Naive thymus-derived CD4-positive, alpha-beta T cell (primary cell): ENCODE measurements around the gene CANT1. TPM values are rescaled to one million over a fixed set of nuclear protein-coding genes. Genes with fewer than 3 reads are reported as not detected.
"Not testable (repeated sequence)": the region's sequence is repeated elsewhere in the genome, so short reads cannot be mapped to it uniquely, and the experiment has no call there.

Experiments used
- ATAC-seq: fragments of 150-1000 bp; cut with Tn5 transposase; 2 replicates; pipeline ENCODE4 v1.10.0; 2021; ENCODE audit warnings: mild to moderate bottlenecking, moderate library complexity
- CTCF ChIA-PET: fragments of 350-600 bp; sonication (Branson Sonifier 250); formaldehyde crosslinking; loops from one replicate; lab custom pipeline; 2021; ENCODE audit warnings: antibody characterized with exemption; lab: Charles Lee
- POLR2A ChIA-PET: fragments of 350-600 bp; sonication (Branson Sonifier 250); formaldehyde crosslinking; loops from one replicate; lab custom pipeline; 2021; ENCODE audit warnings: antibody characterized with exemption, inconsistent platforms; lab: Charles Lee
- DNase-seq, 9 donors: peaks; one replicate each; pipeline versions ENCODE4 v3.0.0 to v3.0.0-alpha.2; 2020 to 2022; ENCODE audit warnings: mixed read lengths in 1 of 9
- H3K27ac ChIP-seq: one replicate; pipeline ENCODE4 v1.7.0; 2013; ENCODE audit warnings: mild to moderate bottlenecking, low read depth, low read length, moderate library complexity
- H3K27me3 ChIP-seq, 2 donors: one replicate each; pipeline ENCODE4 v1.7.0; 2013; ENCODE audit warnings: low read length in 2 of 2, mild to moderate bottlenecking in 2 of 2, moderate library complexity in 2 of 2; ENCODE audit not compliant: control insufficient read depth in 2 of 2, insufficient read depth in 2 of 2
- H3K36me3 ChIP-seq, 3 experiments: 1 replicate in 2 of 3; 2 replicates in 1 of 3; pipeline ENCODE4 v1.7.0; 2013; ENCODE audit warnings: low read length in 3 of 3, mild to moderate bottlenecking in 3 of 3, moderate library complexity in 1 of 3; ENCODE audit not compliant: insufficient read depth in 3 of 3, control insufficient read depth in 2 of 3
- H3K4me1 ChIP-seq, 2 donors: one replicate each; pipeline ENCODE4 v1.7.0; 2013; ENCODE audit warnings: low read length in 2 of 2, mild to moderate bottlenecking in 2 of 2, moderate library complexity in 1 of 2; ENCODE audit not compliant: control insufficient read depth in 2 of 2, insufficient read depth in 2 of 2
- H3K4me3 ChIP-seq: 2 replicates; pipeline ENCODE4 v1.7.0; 2013; ENCODE audit warnings: mild to moderate bottlenecking, low read length
- H3K9me3 ChIP-seq, 3 experiments: 1 replicate in 2 of 3; 2 replicates in 1 of 3; pipeline ENCODE4 v1.7.0; 2013; ENCODE audit warnings: low read length in 3 of 3; ENCODE audit not compliant: control insufficient read depth in 2 of 3
- H3K27ac Mint-ChIP-seq, 9 donors: one replicate each; pipeline ENCODE4 v1.8.0; 2020 to 2022; ENCODE audit warnings: mixed read lengths in 9 of 9, mild to moderate bottlenecking in 8 of 9, moderate library complexity in 5 of 9, inconsistent platforms in 2 of 9
- H3K27me3 Mint-ChIP-seq, 5 donors: one replicate each; pipeline ENCODE4 v1.8.0; 2021 to 2022; ENCODE audit warnings: mixed read lengths in 5 of 5, mild to moderate bottlenecking in 1 of 5
- H3K36me3 Mint-ChIP-seq, 5 donors: one replicate each; pipeline ENCODE4 v1.8.0; 2020 to 2022; ENCODE audit warnings: mixed read lengths in 5 of 5, mild to moderate bottlenecking in 3 of 5, inconsistent platforms in 1 of 5
- H3K4me1 Mint-ChIP-seq, 7 donors: one replicate each; pipeline ENCODE4 v1.8.0; 2020 to 2022; ENCODE audit warnings: mixed read lengths in 7 of 7, mild to moderate bottlenecking in 3 of 7, inconsistent platforms in 1 of 7
- H3K4me3 Mint-ChIP-seq, 10 donors: one replicate each; pipeline ENCODE4 v1.8.0; 2020 to 2022; ENCODE audit warnings: mild to moderate bottlenecking in 10 of 10, mixed read lengths in 10 of 10, moderate library complexity in 6 of 10, inconsistent platforms in 2 of 10
- H3K9me3 Mint-ChIP-seq, 11 donors: one replicate each; pipeline ENCODE4 v1.8.0; 2020 to 2022; ENCODE audit warnings: mixed read lengths in 11 of 11, mild to moderate bottlenecking in 4 of 11, inconsistent platforms in 1 of 11, moderate library complexity in 1 of 11
- intact Hi-C, 2 donors: fragments of 100-400 bp; cut with micrococcal nuclease; formaldehyde crosslinking; loops; one replicate each; pipeline ENCODE4 v1.15.1; 2023
- polyA plus RNA-seq, 2 donors: library from polyadenylated mRNA; unstranded; fragments of 300-500 nt; fragmentation: Illumina TruSeq; gene quantifications; one replicate each; pipeline ENCODE4 v1.2.3, GENCODE V29; 2021
- total RNA-seq, 6 experiments: library from RNA in 5 of 6; stranded (reverse) in 5 of 6; gene quantifications; 1 replicate in 5 of 6; 2 replicates in 1 of 6; pipeline ENCODE4 v1.2.3 and lab custom pipeline; 2021 to 2026

Gene CANT1
- total and polyA plus RNA-seq, 7 experiments from 2014 or later: 11.2 to 82.2 (median 42.3) TPM

DNA sequence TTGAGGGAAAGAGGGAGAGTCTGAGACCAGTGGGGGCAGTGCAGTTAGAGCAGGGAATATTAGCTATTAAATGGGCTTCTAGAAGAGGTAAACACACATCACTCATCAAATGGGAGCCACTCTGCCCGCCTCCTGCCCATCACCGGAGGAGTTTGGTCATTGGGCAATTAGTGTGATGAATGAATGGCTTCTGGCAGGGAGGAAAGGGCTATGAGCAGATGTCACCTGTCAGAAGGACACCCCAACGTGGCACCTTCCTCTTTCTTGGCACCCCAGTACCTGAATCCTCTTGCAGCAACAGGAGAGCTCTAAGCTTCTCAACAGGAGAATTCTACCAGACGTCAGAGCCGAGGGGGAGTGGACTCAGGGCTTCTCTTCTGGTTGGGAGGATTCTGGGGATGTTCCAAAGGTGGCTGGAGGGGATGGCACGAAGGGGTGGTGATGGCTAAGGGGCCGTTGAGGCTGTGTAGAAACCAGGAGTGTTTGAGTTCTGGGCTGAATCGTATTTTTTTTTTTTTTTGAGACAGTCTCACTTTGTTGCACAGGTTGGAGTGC, 25.4 kb upstream of the CANT1 start:
- Mint-ChIP-seq H3K27me3 (peaks cover 0 to 37% (median 4%) of the 10 kb centered on the region in 5 donors), H3K9me3 (no peaks in the 10 kb centered on the region), H3K27ac (no peak overlapping the region), H3K36me3 (no peaks in the 10 kb centered on the region), H3K4me1 (no peaks in the 10 kb centered on the region), H3K4me3 (no peak overlapping the region)
- Histone ChIP-seq H3K9me3 (no peaks in the 10 kb centered on the region), H3K4me3 (no peak overlapping the region), H3K4me1 (no peaks in the 10 kb centered on the region), H3K27me3 (no peaks in the 10 kb centered on the region), H3K36me3 (no peaks in the 10 kb centered on the region), H3K27ac (no peak overlapping the region)
- DNase-seq (no peak), ATAC-seq (no peak)
- POLR2A ChIA-PET: no interaction called here
- intact Hi-C loops: no loop called here
- CTCF ChIA-PET: interaction anchor here (0.8 to 1.5 kb wide), 2 partner anchors 8 to 9 kb away, joined by 3 read pairs; no protein-coding TSS in a partner anchor

DNA sequence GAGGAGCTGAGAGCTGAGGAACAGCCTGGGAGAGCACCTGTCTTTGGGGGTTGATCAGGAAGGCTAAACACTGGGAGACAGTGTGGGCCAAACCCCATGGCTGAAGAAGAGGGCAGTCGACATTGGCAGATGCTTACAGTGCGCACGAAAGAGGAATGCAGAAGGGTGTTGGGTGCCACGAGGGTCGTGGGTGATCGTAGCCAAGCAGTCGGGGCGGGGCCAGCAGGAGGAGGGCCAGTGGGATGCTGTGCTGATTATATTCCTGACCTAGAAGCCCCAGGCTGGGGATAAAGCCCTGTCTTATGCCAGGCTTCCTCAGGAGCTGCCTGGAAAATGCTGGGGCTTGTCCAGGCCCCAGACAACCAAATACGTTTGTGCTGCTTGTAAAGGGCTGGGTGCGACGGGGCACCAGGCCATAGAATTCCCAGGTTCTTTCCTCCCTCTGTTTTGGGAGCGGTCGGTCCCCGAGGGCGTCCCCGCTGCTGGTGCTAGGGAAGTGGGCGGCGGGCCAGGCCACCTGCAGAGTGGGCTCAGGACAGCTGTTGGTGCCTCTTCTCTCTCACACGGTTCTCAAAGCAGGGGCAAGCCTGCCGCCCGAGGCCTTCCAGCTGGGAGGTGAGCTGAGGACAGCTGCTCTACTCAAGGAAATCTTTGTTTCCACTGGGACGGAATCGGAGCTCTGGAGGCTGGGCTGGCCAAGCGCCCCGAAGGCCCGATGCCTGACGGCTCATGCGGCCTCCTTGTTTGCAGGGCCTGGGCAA, 24.4 kb upstream of the CANT1 start:
- Histone ChIP-seq H3K4me3 (no peak overlapping the region), H3K4me1 (no peaks in the 10 kb centered on the region), H3K27ac (no peak overlapping the region), H3K27me3 (no peaks in the 10 kb centered on the region), H3K36me3 (no peaks in the 10 kb centered on the region), H3K9me3 (no peaks in the 10 kb centered on the region)
- Mint-ChIP-seq H3K9me3 (no peaks in the 10 kb centered on the region), H3K27ac (no peak overlapping the region), H3K4me1 (no peaks in the 10 kb centered on the region), H3K36me3 (no peaks in the 10 kb centered on the region), H3K4me3 (no peak overlapping the region), H3K27me3 (peaks cover 0 to 37% (median 4%) of the 10 kb centered on the region in 5 donors)
- intact Hi-C loops: no loop called here
- POLR2A ChIA-PET: no interaction called here
- DNase-seq: no peak
- ATAC-seq: no peak
- CTCF ChIA-PET: interaction anchor here (1.3 to 1.5 kb wide), 2 partner anchors 8 to 10 kb away, joined by 3 to 4 read pairs; no protein-coding TSS in a partner anchor

DNA sequence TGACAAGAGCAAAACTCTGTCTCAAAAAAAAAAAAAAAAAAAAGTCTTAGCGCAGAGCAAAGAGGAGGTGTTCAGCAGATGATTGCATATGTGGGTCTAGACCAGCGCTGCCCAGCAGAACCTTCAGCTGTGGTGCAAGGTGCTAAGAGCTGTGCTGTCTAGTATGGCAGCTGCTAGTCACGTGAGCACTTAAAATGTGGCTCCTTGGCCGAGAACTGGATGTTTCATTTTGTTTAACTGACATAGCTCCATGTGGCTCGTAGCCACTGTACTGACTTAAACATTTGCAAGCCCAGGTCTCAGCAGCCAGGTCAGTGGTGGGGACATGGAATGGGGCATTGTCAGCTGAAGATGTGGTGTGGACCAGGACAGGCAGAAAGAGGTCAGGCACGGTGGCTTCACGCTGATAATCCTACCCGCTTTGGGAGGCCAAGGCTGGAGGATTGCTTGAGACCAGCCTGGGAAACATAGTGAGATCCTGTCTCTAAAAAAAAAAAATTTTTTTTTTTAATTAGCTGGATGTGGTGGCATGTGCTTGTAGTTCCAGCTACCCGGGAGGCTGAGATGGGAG, 23.6 kb upstream of the CANT1 start:
- ATAC-seq: no peak
- no peaks in the 10 kb centered on the region for H3K9me3 Mint-ChIP-seq
- H3K27me3 Mint-ChIP-seq: peaks cover 0 to 34% (median 4%) of the 10 kb centered on the region in 5 donors

DNA sequence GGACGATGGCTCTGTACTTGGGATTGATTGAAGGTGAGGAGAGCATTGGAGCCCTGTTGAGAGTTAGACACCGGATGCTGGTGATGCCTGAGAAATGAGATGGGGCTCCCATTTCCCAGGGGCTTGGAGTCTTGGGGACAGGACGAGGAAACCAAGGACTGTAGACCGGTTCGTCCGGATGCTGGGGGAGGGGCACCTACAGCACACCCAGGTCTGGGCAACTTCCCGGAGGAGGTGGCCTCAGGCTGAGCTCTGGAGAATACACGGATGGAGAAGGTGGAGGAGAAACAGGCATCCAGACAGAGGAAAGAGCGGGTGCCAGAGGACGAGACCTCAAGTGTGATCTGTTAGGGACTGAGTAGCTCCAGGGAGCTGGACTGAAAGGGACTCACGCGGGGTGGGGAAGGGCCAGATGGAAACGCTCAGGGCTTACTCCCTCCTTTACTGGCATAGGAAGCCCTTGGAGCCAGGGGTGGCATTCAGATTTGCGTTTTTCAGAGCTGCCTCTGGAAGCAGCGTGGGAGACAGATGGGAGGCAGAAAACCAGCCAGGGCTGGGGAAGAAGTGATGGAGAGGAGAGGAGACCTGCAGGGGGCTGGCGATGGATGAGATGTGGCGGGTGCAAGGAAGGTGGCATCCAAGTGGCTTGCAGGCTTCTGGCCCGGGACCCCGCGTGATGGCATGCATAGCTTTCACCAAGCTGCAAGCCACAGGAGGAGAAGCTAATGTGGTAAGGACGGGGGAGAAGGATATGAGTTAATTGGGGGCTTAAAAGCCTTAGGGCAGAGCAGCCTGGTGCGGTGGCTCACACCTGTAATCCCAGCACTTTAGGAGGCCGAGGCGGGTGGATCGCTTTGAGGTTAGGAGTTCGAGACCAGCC, 22.7 kb upstream of the CANT1 start:
- Histone ChIP-seq H3K36me3 (no peaks in the 10 kb centered on the region), H3K4me1 (no peaks in the 10 kb centered on the region), H3K4me3 (no peak overlapping the region), H3K27me3 (no peaks in the 10 kb centered on the region), H3K9me3 (no peaks in the 10 kb centered on the region), H3K27ac (no peak overlapping the region)
- Mint-ChIP-seq H3K4me1 (no peaks in the 10 kb centered on the region), H3K27ac (peak overlapping the region in 1 of 9 donors; percentile 72), H3K4me3 (no peak overlapping the region), H3K36me3 (no peaks in the 10 kb centered on the region), H3K9me3 (no peaks in the 10 kb centered on the region), H3K27me3 (peaks cover 0 to 33% (median 7%) of the 10 kb centered on the region in 5 donors)
- ATAC-seq: no peak
- DNase-seq: no peak
- CTCF ChIA-PET: interaction anchor here (0.5 to 1.3 kb wide), 2 partner anchors 10 to 165 kb away, joined by 4 read pairs; no protein-coding TSS in a partner anchor
- intact Hi-C loops: no loop called here
- POLR2A ChIA-PET: interaction anchor here (0.6 kb wide), 1 partner anchor 9 kb away, joined by 3 read pairs; no protein-coding TSS in a partner anchor

More for the DNA sequence above, 23.6 kb upstream of the CANT1 start:
- POLR2A ChIA-PET: no interaction called here
- Mint-ChIP-seq H3K36me3 (no peaks in the 10 kb centered on the region), H3K27ac (no peak overlapping the region), H3K4me3 (no peak overlapping the region), H3K4me1 (no peaks in the 10 kb centered on the region)
- H3K36me3 ChIP-seq: no peaks in the 10 kb centered on the region
- intact Hi-C loops: no loop called here
- no peak for DNase-seq
- no peak overlapping the region for H3K4me3 ChIP-seq
- CTCF ChIA-PET: interaction anchor here (0.6 to 1.3 kb wide), 2 partner anchors 9 to 396 kb away, joined by 4 to 5 read pairs; no protein-coding TSS in a partner anchor
- no peaks in the 10 kb centered on the region for H3K9me3 ChIP-seq
- no peaks in the 10 kb centered on the region for H3K4me1 ChIP-seq
- no peak overlapping the region for H3K27ac ChIP-seq
- no peaks in the 10 kb centered on the region for H3K27me3 ChIP-seq

DNA sequence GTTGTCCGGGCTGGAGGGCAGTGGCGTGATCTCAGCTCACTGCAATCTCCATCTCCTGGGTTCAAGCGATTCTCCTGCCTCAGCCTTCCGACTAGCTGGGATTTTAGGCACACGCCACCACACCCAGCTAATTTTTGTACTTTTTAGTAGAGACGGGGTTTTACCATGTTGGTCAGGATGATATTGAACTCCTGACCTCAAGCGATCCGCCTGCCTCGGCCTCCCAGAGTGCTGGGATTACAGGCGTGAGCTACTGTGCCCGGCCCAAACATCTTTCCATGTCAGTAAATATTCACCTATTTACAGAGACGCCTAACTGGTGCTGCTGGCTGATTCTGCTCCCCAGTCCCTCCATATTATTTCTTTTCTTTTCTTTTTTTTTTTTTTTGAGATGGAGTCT, 21.1 kb upstream of the CANT1 start:
- H3K27ac ChIP-seq, H3K27me3 ChIP-seq, intact Hi-C loops, H3K4me1 Mint-ChIP-seq, CTCF ChIA-PET, POLR2A ChIA-PET, H3K36me3 ChIP-seq, H3K36me3 Mint-ChIP-seq, H3K4me3 Mint-ChIP-seq, DNase-seq, H3K9me3 Mint-ChIP-seq, H3K4me1 ChIP-seq, H3K4me3 ChIP-seq, H3K9me3 ChIP-seq, ATAC-seq: not testable (repeated sequence)
- Mint-ChIP-seq H3K27ac (peak overlapping the region in 1 of 9 donors; percentile 51), H3K27me3 (peaks cover 0 to 44% (median 7%) of the 10 kb centered on the region in 5 donors)

DNA sequence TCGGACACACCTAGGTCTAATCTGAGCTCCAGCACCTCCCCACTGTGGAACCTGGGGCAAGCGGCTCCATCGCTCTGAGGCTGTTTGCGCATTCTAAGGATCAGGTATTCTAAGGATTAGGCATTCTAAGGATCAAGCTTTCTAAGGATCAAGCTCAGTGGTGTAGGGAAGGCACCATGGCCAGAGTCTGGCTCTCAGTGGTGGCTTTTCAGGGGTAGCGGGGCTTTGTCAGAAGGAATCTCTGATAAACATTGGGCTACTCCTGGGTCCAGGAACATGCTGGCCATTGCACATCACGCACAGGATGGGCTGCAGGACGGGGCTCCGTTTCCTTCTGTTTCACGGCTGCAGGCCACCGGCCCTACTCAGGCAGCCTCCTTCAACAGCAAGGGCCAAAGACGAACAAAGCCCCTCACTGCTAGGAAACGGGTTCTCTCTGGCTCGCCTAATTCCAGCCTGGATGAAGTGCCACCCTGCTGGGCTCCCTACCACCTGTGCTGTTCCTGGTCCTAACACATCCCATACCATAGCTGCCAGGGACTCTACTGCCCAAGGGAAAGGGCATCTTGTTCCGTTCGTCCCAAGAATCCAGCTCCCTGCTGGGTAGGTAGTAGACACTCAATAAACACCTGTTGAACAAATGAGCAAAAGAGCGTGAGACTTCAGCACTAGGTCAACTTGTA, 19.9 kb upstream of the CANT1 start:
- Histone ChIP-seq H3K27ac (no peak overlapping the region), H3K4me1 (peaks cover 4% of the 10 kb centered on the region in 2 donors), H3K9me3 (no peaks in the 10 kb centered on the region), H3K4me3 (no peak overlapping the region), H3K27me3 (no peaks in the 10 kb centered on the region), H3K36me3 (no peaks in the 10 kb centered on the region)
- ChIA-PET CTCF (no interaction called here), POLR2A (no interaction called here)
- Mint-ChIP-seq H3K4me3 (no peak overlapping the region), H3K36me3 (no peaks in the 10 kb centered on the region), H3K4me1 (peaks cover 0 to 4% (median 0%) of the 10 kb centered on the region in 7 donors), H3K27ac (no peak overlapping the region), H3K9me3 (no peaks in the 10 kb centered on the region), H3K27me3 (peaks cover 0 to 43% (median 12%) of the 10 kb centered on the region in 5 donors)
- intact Hi-C loops: no loop called here
- ATAC-seq: no peak
- DNase-seq: no peak
